NAMALWA (cell line): ENCODE results near the gene ALDOB.

Experiments used
- DNase-seq: peaks from one replicate; pipeline ENCODE4 v3.0.0-alpha.2; 2015; ENCODE audit warnings: low spot score

Gene ALDOB

GRCh38 chr9:101455656-101456240, 20.2 kb upstream of the ALDOB start:
- no peak for DNase-seq

- no peak for DNase-seq
Measured at GRCh38 chr9:101453776-101454570, 18.4 kb upstream of the ALDOB start.

GRCh38 chr9:101451498-101451897, 15.9 kb upstream of the ALDOB start:
- DNase-seq: no peak

GRCh38 chr9:101450931-101451330, 15.4 kb upstream of the ALDOB start:
- DNase-seq: no peak

DNA sequence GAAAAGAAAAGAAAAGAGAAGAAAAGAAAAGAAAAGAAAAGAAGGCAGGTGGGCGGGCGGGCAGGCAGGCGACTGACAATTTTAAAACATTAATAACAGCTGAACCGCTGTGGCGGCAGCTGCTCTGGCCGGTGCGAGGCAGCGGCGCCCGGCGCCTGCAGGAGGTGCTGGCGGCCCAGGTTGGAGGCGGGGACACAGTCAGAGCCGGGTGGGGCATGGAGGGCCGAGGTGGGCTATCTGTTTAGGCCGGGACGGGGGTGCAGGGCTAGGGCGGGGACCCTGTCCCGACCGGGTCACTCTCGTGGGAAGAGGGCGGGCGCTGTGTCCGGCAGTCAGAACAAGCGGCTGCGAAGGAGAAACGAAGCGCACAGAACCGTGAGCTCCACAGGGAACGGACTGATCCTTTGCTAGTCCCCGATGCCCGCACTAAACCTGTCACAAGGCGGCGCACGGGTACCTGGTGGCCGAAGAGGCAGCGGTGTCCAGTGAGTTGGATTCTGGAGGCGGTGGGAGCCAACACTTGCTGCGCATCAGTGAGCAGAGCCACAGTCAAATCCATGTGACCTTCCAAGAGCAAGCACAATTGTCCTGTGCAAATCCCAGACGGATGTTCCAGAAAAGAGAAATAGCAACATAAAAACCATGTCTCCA, 13.6 kb upstream of the ALDOB start:
- peak; percentile 67 for DNase-seq

- DNase-seq: no peak
Measured at GRCh38 chr9:101448680-101449070, 13.1 kb upstream of the ALDOB start.

DNA sequence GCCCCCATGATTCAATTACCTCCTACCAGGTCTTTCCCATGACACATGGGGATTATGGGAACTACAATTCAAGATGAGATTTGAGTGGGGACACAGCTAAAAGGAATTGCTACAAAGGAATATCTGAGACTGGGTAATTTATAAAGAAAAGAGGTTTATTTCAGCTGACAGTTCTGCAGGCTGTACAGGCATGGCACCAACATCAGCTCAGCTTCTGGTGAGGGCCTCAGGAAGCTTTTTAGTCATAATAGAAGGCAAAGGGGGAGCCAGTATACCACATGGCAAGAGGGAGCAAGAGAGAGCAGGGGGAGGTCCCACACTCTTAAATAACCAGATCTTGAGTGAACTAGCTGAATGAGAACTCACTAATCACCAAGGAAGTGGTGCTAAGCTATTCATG, 11.2 kb upstream of the ALDOB start:
- DNase-seq: no peak

GRCh38 chr9:101445353-101446029, 9.9 kb upstream of the ALDOB start:
- DNase-seq: no peak

DNA sequence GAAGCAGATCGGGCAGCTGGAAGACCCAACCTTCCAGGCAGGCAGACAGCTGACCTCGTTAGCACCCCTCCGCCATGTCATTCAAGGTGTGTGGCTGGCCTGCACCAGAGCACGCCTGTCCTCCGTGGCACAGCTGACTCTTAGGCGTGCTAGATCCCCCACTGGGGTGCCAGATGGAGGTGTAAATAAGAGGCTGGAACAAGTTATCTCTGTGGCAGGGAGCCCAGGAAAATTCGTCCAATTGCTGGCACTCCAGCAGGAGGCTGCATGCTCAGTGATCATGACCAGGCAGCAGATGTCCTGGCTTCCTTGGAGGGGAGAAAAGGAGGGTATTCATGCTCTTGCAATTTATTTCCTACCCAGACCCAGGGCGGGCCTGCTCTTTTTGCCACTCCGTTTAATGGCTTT, 7.8 kb upstream of the ALDOB start:
- DNase-seq: no peak

- DNase-seq: no peak
Measured at GRCh38 chr9:101442736-101443135, 7.2 kb upstream of the ALDOB start.

- DNase-seq: no peak
Measured at GRCh38 chr9:101442318-101442717, 6.7 kb upstream of the ALDOB start.

DNA sequence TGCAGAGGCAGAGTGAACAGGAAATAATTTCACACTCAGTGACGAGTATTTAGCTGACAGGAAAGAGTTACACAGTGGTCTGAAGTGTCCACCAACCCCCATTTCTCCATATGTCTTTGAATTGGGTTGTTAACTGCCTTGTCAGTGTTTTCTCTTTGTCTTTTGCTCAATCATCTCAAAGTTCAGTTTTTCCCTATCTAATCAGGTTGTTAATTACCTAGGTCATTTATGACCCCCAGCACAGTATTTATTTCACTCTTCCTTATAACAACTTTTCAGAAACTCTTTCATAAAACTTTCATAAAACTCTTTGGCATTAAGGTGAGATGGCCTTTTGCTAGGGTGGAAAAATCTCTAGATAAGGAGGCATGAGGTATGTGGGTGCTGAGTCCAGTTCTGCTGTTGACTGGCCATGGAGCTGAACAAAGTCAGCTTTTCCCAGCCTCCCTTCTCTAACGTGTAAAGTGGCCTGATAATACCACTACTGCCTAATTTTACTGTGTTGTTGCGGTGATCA, 5.2 kb upstream of the ALDOB start:
- DNase-seq: no peak

DNA sequence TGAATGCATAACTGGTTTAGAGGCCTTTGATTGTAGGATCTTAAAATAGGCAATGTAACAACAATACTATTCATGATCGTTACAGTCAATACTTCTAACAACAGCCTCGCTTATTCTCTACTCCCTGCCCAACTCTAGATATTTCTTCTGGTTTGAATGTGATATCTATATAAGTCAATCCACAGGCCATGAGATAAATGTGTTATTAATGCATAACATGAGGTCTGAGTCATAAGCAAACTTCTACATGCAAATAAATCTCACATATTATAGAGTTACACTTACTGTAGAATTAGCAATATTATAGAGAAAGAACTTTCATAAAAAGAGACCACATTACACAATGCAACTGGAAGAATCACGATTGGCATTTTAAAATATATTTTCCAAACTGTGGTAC, 2.9 kb upstream of the ALDOB start:
- DNase-seq: no peak

- no peak for DNase-seq
Measured at GRCh38 chr9:101437806-101438232, 2.2 kb upstream of the ALDOB start.

- DNase-seq: no peak
Measured at GRCh38 chr9:101434998-101435397, 576 bp downstream of the ALDOB start.

- DNase-seq: no peak
Measured at GRCh38 chr9:101433229-101433628, 2.3 kb downstream of the ALDOB start.

DNA sequence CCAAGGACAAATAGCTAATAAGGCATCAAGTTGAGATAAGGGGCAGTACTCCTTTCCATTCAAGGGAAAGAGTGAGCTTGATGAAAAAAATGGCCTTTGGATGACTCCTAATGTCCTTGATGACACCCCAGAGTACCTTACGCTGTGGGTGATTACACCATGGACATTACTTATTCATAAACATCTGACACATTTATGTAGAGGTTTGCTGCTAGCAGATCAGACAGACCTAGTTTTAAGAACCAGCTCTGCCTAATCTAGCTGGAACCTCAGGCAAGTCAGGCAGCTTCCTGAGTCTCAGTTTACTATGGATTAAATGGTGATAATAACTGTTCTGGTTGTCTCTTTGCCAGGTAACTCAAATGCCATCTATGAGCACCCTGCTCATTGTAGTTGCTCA, 2.8 kb downstream of the ALDOB start:
- no peak for DNase-seq

DNA sequence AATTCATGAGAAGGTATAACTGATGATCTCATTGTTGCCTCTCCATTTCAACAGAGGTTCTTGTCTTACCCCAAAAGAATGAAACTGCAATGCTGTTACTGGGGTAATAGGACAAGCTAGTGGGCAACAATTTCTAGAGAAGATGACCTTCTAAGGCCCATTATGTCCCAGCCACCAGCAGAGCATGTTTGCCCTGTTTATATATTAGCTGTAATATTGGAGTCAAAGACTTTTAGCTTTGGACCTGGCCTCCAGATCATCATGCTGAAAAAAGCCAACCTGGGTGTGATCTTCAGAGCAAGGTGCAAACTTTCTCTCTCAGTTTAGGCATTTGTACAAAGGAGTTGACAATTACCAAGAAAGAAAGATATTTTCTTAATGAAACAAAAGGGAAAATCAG, 3.4 kb downstream of the ALDOB start:
- DNase-seq: no peak

DNA sequence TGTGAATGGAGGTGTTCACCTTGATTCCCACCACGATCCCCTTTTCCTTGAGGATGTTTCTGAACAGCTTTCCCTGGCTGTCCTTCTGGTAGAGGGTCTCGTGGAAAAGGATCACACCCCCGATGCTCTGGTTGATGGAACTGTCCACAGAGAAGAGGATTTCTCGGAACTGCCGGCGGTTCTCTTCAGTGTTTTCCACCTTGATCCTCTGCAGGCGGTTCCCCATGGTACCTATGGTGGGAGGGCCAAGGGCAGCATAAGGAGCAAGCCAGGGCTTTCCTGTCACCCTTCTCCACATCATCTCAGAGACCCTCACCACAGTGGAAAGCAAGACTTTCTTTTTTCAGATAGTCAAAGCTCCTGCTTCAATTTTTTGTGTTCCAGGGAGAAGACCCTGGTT, 5.8 kb downstream of the ALDOB start:
- no peak for DNase-seq

- no peak for DNase-seq
Measured at GRCh38 chr9:101428909-101429308, 6.7 kb downstream of the ALDOB start.

GRCh38 chr9:101427957-101428655, 7.5 kb downstream of the ALDOB start:
- peak; percentile 5 for DNase-seq

DNA sequence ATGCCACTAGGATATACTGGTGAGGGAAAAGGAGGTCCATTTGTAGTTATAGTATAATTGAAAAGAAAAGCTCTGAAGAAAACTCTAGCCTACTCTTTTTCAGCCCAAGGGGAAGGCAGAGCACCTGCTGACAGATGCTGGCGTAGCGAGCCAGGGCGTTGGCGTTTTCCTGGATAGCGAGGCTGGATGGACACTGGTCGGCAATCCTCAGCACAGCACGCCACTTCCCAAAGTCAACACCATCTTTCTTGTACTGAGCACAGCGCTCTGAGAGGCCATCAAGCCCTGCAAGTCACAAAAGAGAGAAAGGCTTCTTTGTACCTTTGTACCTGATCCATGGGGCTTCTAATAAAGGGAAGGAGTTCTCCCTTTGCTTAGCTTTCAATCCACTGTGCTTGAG, 8.2 kb downstream of the ALDOB start:
- DNase-seq: no peak
